ENCODE data around the gene SYNE1.

- no peak for TF ChIP-seq CREB1 (IDR thresholded peaks at IDR 0.05)
- TF ChIP-seq SRF (IDR thresholded peaks at IDR 0.05; ENCODE audit: low read depth, low read length): no peak
- TF ChIP-seq, protein P1, sequence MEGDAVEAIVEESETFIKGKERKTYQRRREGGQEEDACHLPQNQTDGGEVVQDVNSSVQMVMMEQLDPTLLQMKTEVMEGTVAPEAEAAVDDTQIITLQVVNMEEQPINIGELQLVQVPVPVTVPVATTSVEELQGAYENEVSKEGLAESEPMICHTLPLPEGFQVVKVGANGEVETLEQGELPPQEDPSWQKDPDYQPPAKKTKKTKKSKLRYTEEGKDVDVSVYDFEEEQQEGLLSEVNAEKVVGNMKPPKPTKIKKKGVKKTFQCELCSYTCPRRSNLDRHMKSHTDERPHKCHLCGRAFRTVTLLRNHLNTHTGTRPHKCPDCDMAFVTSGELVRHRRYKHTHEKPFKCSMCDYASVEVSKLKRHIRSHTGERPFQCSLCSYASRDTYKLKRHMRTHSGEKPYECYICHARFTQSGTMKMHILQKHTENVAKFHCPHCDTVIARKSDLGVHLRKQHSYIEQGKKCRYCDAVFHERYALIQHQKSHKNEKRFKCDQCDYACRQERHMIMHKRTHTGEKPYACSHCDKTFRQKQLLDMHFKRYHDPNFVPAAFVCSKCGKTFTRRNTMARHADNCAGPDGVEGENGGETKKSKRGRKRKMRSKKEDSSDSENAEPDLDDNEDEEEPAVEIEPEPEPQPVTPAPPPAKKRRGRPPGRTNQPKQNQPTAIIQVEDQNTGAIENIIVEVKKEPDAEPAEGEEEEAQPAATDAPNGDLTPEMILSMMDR (IDR thresholded peaks at IDR 0.05; ENCODE audit: control extremely low read depth in 1 of 3, insufficient read depth in 1 of 3, low read depth in 1 of 3, low read length in 3 of 3): no peak
- TF ChIP-seq EP300 (IDR thresholded peaks at IDR 0.05; ENCODE audit: borderline replicate concordance in 1 of 2, low read depth in 2 of 2, low read length in 2 of 2): no peak
- no peak for TF ChIP-seq EZH2 (IDR thresholded peaks at IDR 0.05; ENCODE audit: low read depth, low read length, severe bottlenecking)
- TF ChIP-seq JUND (IDR thresholded peaks at IDR 0.05; ENCODE audit: low read length): no peak
- TF ChIP-seq TEAD4 (IDR thresholded peaks at IDR 0.05; ENCODE audit: low read depth, low read length): no peak
Observed at GRCh38 chr6:152573762-152574161, 63.4 kb downstream of the SYNE1 start.

All from H1 (cell line).